Skeletal muscle cell (primary cell): Measurements from ENCODE around the gene RFXAP.
"Not testable (repeated sequence)": the region's sequence is repeated elsewhere in the genome, so short reads cannot be mapped to it uniquely, and the experiment has no call there.

Source experiments
- DNase-seq: peaks from one replicate; pipeline ENCODE4 v3.0.0-alpha.2; 2010; ENCODE audit warnings: low read depth
- H3K4me3 ChIP-seq: 2 replicates; pipeline ENCODE4 v1.5.1; 2011; ENCODE audit warnings: low read depth, mild to moderate bottlenecking, control low read depth, low read length, moderate library complexity

The RFXAP gene

GRCh38 chr13:36818804-36819738, at the start of gene RFXAP:
Gene RFXAP, plus strand, starts transcription at chr13:36819222. Its CDS starts 136 bp downstream, at chr13:36819358.
- DNase-seq = peak; percentile 51

GRCh38 chr13:36769545-36769944, 49.5 kb upstream of the RFXAP start:
- no peak for DNase-seq
- no peak overlapping the region for H3K4me3 ChIP-seq

More at GRCh38 chr13:36818804-36819738, at the start of gene RFXAP:
- H3K4me3 ChIP-seq = peak within 1 kb of the TSS; percentile 85

GRCh38 chr13:36770741-36771140, 48.3 kb upstream of the RFXAP start:
- H3K4me3 ChIP-seq = no peak overlapping the region
- no peak for DNase-seq

- no peak overlapping the region for H3K4me3 ChIP-seq
- DNase-seq = no peak
Observed at GRCh38 chr13:36772853-36773252, 46.2 kb upstream of the RFXAP start.

GRCh38 chr13:36774931-36775330, 44.1 kb upstream of the RFXAP start:
- DNase-seq = no peak
- H3K4me3 ChIP-seq = no peak overlapping the region

GRCh38 chr13:36776175-36776574, 42.8 kb upstream of the RFXAP start:
- DNase-seq = no peak
- H3K4me3 ChIP-seq = no peak overlapping the region

GRCh38 chr13:36778083-36778671, 40.8 kb upstream of the RFXAP start:
- H3K4me3 ChIP-seq = peak overlapping the region; percentile 22
- peak; percentile 59 for DNase-seq

- no peak for DNase-seq
Observed at GRCh38 chr13:36783890-36784289, 35.1 kb upstream of the RFXAP start.

GRCh38 chr13:36786175-36786574, 32.8 kb upstream of the RFXAP start:
- not testable (repeated sequence) for H3K4me3 ChIP-seq, DNase-seq

More at GRCh38 chr13:36783890-36784289, 35.1 kb upstream of the RFXAP start:
- H3K4me3 ChIP-seq = no peak overlapping the region

GRCh38 chr13:36787181-36787580, 31.8 kb upstream of the RFXAP start:
- DNase-seq = no peak
- H3K4me3 ChIP-seq = no peak overlapping the region

- H3K4me3 ChIP-seq = no peak overlapping the region
- DNase-seq = no peak
Observed at GRCh38 chr13:36788276-36788675, 30.7 kb upstream of the RFXAP start.

- H3K4me3 ChIP-seq = no peak overlapping the region
- no peak for DNase-seq
Observed at GRCh38 chr13:36789061-36789460, 30.0 kb upstream of the RFXAP start.

GRCh38 chr13:36789730-36790129, 29.3 kb upstream of the RFXAP start:
- no peak overlapping the region for H3K4me3 ChIP-seq
- no peak for DNase-seq

- no peak for DNase-seq
- H3K4me3 ChIP-seq = no peak overlapping the region
Observed at GRCh38 chr13:36794706-36795105, 24.3 kb upstream of the RFXAP start.

- no peak overlapping the region for H3K4me3 ChIP-seq
- no peak for DNase-seq
Observed at GRCh38 chr13:36795463-36795862, 23.6 kb upstream of the RFXAP start.

GRCh38 chr13:36796052-36796451, 23.0 kb upstream of the RFXAP start:
- H3K4me3 ChIP-seq = no peak overlapping the region
- DNase-seq = no peak

- no peak for DNase-seq
- no peak overlapping the region for H3K4me3 ChIP-seq
Observed at GRCh38 chr13:36801035-36801434, 18.0 kb upstream of the RFXAP start.

GRCh38 chr13:36804588-36804987, 14.4 kb upstream of the RFXAP start:
- no peak overlapping the region for H3K4me3 ChIP-seq

GRCh38 chr13:36806102-36806501, 12.9 kb upstream of the RFXAP start:
- H3K4me3 ChIP-seq = no peak overlapping the region
- no peak for DNase-seq

More at GRCh38 chr13:36804588-36804987, 14.4 kb upstream of the RFXAP start:
- no peak for DNase-seq

- no peak overlapping the region for H3K4me3 ChIP-seq
- DNase-seq = no peak
Observed at GRCh38 chr13:36807616-36808015, 11.4 kb upstream of the RFXAP start.

- DNase-seq = no peak
- H3K4me3 ChIP-seq = no peak overlapping the region
Observed at GRCh38 chr13:36813225-36813624, 5.8 kb upstream of the RFXAP start.
